GM12878 (cell line): ENCODE results near the gene F2RL1. TPM values are rescaled to one million over a fixed set of nuclear protein-coding genes. Genes with fewer than 3 reads are reported as not detected.
"Not testable (repeated sequence)": the region's sequence is repeated elsewhere in the genome, so short reads cannot be mapped to it uniquely, and the experiment has no call there.

Source experiments
- ATAC-seq: fragments of 200-7000 bp; cut with Tn5 transposase; 3 replicates; pipeline ENCODE4 v1.9.1; 2020; ENCODE audit warnings: mild to moderate bottlenecking, moderate library complexity
- BruUV-seq: library from RNA; stranded (reverse); fragments of 400-500 nt; replicated peaks from 2 replicates; lab custom pipeline; 2021; lab: Mats Ljungman, UMichigan
- CTCF ChIA-PET: fragments of 300-600 bp; sonication (Branson Sonifier 250); formaldehyde crosslinking; extraction: SDS; loops from one replicate; lab custom pipeline; 2021; ENCODE audit warnings: inconsistent platforms; lab: Yijun Ruan, JAX
- POLR2A ChIA-PET: fragments of 350-600 bp; formaldehyde crosslinking; extraction: SDS; loops from one replicate; lab custom pipeline; 2021; ENCODE audit warnings: inconsistent platforms; lab: Charles Lee
- RAD21 ChIA-PET: fragments of 300-600 bp; sonication (Branson Sonifier 250); formaldehyde crosslinking; loops from one replicate; lab custom pipeline; 2023; ENCODE audit warnings: antibody characterized with exemption; ENCODE audit not compliant: unreplicated experiment; lab: Charles Lee
- SMC1A ChIA-PET: fragments of 300-600 bp; sonication (Branson Sonifier 250); formaldehyde crosslinking; loops from one replicate; lab custom pipeline; 2023; ENCODE audit not compliant: unreplicated experiment, uncharacterized antibody; lab: Charles Lee
- DNase-seq: peaks from one replicate; pipeline ENCODE4 v3.0.0-alpha.2; 2011; ENCODE audit warnings: low read depth, low spot score
- FAIRE-seq: peaks from 3 replicates; lab custom pipeline; 2011; peaks lifted over from hg19 to GRCh38; lab: Jason Lieb, UNC
- H2AFZ ChIP-seq: 2 replicates; pipeline ENCODE4 v1.6.0; 2011; ENCODE audit warnings: low read depth, low read length, control low read depth; ENCODE audit not compliant: control insufficient read depth
- H3K27ac ChIP-seq: 2 replicates; pipeline ENCODE4 v1.5.1; 2011; ENCODE audit warnings: control low read depth; ENCODE audit not compliant: control insufficient read depth, insufficient read depth
- H3K27me3 ChIP-seq, 2 experiments: replicated peaks in 1 of 2; 2 replicates each; pipeline versions ENCODE4 v1.6.0 to v1.6.1; 2011; ENCODE audit warnings: low read length in 1 of 2; ENCODE audit not compliant: control insufficient read depth in 2 of 2, insufficient read depth in 2 of 2
- H3K36me3 ChIP-seq, 2 experiments: 2 replicates each; pipeline ENCODE4 v1.5.1; 2011; ENCODE audit warnings: low read length in 1 of 2; ENCODE audit not compliant: control insufficient read depth in 2 of 2, insufficient read depth in 2 of 2
- H3K4me1 ChIP-seq: 2 replicates; pipeline ENCODE4 v1.6.1; 2011; ENCODE audit warnings: mild to moderate bottlenecking, low read length, moderate library complexity, mixed read lengths; ENCODE audit not compliant: control insufficient read depth, insufficient read depth
- H3K4me2 ChIP-seq: 2 replicates; pipeline ENCODE4 v1.6.0; 2011; ENCODE audit warnings: control low read depth; ENCODE audit not compliant: control insufficient read depth, insufficient read depth
- H3K4me3 ChIP-seq: fragments of 200-600 bp; sonication (generic); 2 replicates; pipeline ENCODE4 v1.5.1; 2016
- H3K79me2 ChIP-seq: 2 replicates; pipeline ENCODE4 v1.6.0; 2011; ENCODE audit warnings: low read length; ENCODE audit not compliant: control insufficient read depth, insufficient read depth
- H3K9ac ChIP-seq: 2 replicates; pipeline ENCODE4 v1.8.0; 2011; ENCODE audit warnings: low read length, control low read depth, mixed read lengths; ENCODE audit not compliant: control insufficient read depth, insufficient read depth
- H3K9me3 ChIP-seq: replicated peaks from 3 replicates; pipeline ENCODE4 v1.5.1; 2011; ENCODE audit warnings: mild to moderate bottlenecking, low read length; ENCODE audit not compliant: control insufficient read depth, insufficient read depth
- H4K20me1 ChIP-seq: 2 replicates; pipeline ENCODE4 v1.6.0; 2011; ENCODE audit not compliant: control insufficient read depth, insufficient read depth
- CREM ChIP-seq: IDR thresholded peaks from 2 replicates; pipeline ENCODE4 v1.6.1; 2014; ENCODE audit warnings: antibody characterized with exemption, low read depth
- GABPA ChIP-seq: IDR thresholded peaks from 2 replicates; pipeline ENCODE4 v1.6.1; 2014; ENCODE audit warnings: antibody characterized with exemption, low read depth, mild to moderate bottlenecking, inconsistent platforms
- MEF2B ChIP-seq: fragments of 450-650 bp; IDR thresholded peaks from 2 replicates; pipeline ENCODE4 v1.6.1; 2018; ENCODE audit warnings: mild to moderate bottlenecking, moderate library complexity; ENCODE audit not compliant: partially characterized antibody, poor library complexity, severe bottlenecking
- MYC ChIP-seq: IDR thresholded peaks from 2 replicates; pipeline ENCODE4 v1.6.1; 2011; ENCODE audit warnings: mild to moderate bottlenecking, low read length, moderate library complexity, inconsistent platforms; ENCODE audit not compliant: insufficient read depth, insufficient replicate concordance, insufficient read length, severe bottlenecking
- NR2C1 ChIP-seq: fragments of 450-650 bp; IDR thresholded peaks from 2 replicates; pipeline ENCODE4 v1.6.1; 2017; ENCODE audit warnings: antibody characterized with exemption, mild to moderate bottlenecking, moderate library complexity
- SRF ChIP-seq, 2 experiments: IDR thresholded peaks; 2 replicates each; pipeline ENCODE4 v1.6.1; 2011; ENCODE audit warnings: low read depth in 2 of 2, low read length in 2 of 2, mild to moderate bottlenecking in 1 of 2, moderate library complexity in 1 of 2
- TCF12 ChIP-seq: IDR thresholded peaks from 2 replicates; pipeline ENCODE4 v1.6.1; 2011; ENCODE audit warnings: low read depth, mild to moderate bottlenecking, low read length
- ZSCAN29 ChIP-seq: fragments of 450-650 bp; IDR thresholded peaks from 2 replicates; pipeline ENCODE4 v1.6.1; 2017; ENCODE audit warnings: mild to moderate bottlenecking, moderate library complexity
- WGBS: methylation state at CpG from one replicate; pipeline ENCODE4 v1.1.6; 2016; ENCODE audit warnings: low lambda C conversion rate; ENCODE audit not compliant: insufficient replicate concordance, insufficient coverage; ENCODE audit errors: missing lambda C conversion rate; 5-methylcytosine and 5-hydroxymethylcytosine counted together
- in situ Hi-C: fragments of 300-500 bp; cut with MboI; formaldehyde crosslinking; loops from 9 replicates; pipeline ENCODE4 v1.14.3; 2018; ENCODE audit warnings: mixed read lengths
- intact Hi-C: fragments of 100-400 bp; cut with micrococcal nuclease; formaldehyde crosslinking; loops from one replicate; pipeline ENCODE4 v1.14.2; 2022; ENCODE audit not compliant: unreplicated experiment
- polyA plus RNA-seq, 11 experiments: library from polyadenylated mRNA; depleted of rRNA in 4 of 11; unstranded in 6 of 11; stranded (reverse) in 5 of 11; fragments of >200 nt; fragmentation: Nextera tagmentation in 4 of 11; fragmentation: Illumina TruSeq in 1 of 11; extraction: Ambion mirVana in 4 of 11; extraction: Trizol in 1 of 11; gene quantifications; 1 replicate in 1 of 11; 2 replicates in 10 of 11; pipeline versions ENCODE4 v1.2.1 to v1.2.3, GENCODE V29; 2011 to 2016; ENCODE audit warnings: inconsistent platforms in 2 of 11, missing spikeins in 2 of 11, low read depth in 1 of 11
- total RNA-seq, 4 experiments: library from RNA; depleted of rRNA in 3 of 4; stranded (reverse); fragments of >200 nt in 3 of 4; fragmentation: Illumina TruSeq in 1 of 4; extraction: Trizol in 1 of 4; gene quantifications; 2 replicates each; pipeline versions ENCODE4 v1.2.1 to v1.2.3, GENCODE V29; 2013 to 2021
- TF ChIP-seq, protein P1 (sequence below): IDR thresholded peaks from 2 replicates; pipeline ENCODE4 v1.6.1; 2012; ENCODE audit warnings: low read depth, low read length, improper control_type of control experiment
- TF ChIP-seq, protein P2 (sequence below): IDR thresholded peaks from 2 replicates; pipeline ENCODE4 v1.6.1; 2012; ENCODE audit warnings: improper control_type of control experiment, low read depth, low read length; ENCODE audit not compliant: insufficient replicate concordance

Gene F2RL1
- total and polyA plus RNA-seq, 10 of the 15 experiments (the other 5 are each of a cell fraction or from before 2014, with no cell fraction given), result 0.04 to 0.10 TPM; not detected in 8

DNA sequence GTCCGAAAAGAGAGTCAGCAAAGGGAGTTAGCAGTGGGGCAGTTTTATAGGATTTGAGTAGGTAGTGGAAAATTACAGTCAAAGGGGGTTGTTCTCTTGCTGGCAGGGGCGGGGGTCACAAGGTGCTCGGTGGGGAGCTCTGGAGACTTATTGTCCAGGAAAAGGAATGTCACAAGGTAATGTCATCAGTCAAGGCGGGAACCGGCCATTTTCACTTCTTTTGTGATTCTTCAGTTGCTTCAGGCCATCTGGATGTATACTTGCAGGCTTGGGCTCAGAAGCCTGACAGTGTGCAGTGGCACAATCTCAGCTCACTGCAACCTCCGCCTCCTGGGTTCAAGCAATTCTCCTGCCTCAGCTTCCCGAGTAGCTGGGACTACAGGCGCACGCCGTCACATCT is 29.6 kb upstream of the F2RL1 start:
- H3K9ac ChIP-seq, H3K9me3 ChIP-seq, DNase-seq, RAD21 ChIA-PET, BruUV-seq, H3K79me2 ChIP-seq, H3K4me2 ChIP-seq, intact Hi-C loops, ATAC-seq, in situ Hi-C loops, H3K4me1 ChIP-seq, CTCF ChIA-PET, H2AFZ ChIP-seq, H3K27me3 ChIP-seq, H3K27ac ChIP-seq, H4K20me1 ChIP-seq, H3K4me3 ChIP-seq, H3K36me3 ChIP-seq, POLR2A ChIA-PET, FAIRE-seq: not testable (repeated sequence)
- SMC1A ChIA-PET, result interaction anchor here (1.3 kb wide), 1 partner anchor 188 kb away, joined by 4 read pairs; no protein-coding TSS in a partner anchor
- WGBS, result 72% methylated on average over 8 of the region's 10 CpGs

DNA sequence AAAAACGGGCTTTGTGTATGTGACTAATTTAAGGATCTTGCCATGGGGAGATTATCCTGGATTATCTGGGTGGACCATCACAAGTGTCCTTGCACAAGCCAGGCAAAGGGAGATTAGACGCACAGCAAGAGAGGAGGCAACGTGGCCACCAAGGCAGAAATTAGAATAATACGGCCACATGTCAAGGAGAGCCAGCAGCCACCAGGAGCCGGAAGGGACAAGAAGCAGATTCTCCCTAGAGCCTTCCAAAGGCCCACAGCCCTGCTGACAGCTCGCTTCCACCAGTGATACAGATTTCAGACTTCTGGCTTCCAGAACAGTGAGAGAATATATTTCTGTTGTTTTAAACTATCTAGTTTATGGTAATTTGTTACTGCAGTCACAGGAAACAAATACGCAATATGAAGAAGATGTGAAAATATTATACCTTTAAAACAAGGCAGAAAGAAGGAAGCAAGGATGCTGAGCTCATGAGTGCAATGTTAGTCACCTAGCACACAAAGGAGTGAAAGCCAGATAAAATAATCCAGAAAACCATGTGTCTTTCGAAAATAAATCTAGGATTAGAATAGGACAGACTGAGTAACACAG is 28.7 kb upstream of the F2RL1 start:
- Histone ChIP-seq H3K4me3 (no peak overlapping the region), H3K9ac (no peak overlapping the region), H2AFZ (no peak overlapping the region), H3K27me3 (no peaks in the 10 kb centered on the region), H3K9me3 (no peaks in the 10 kb centered on the region), H3K4me1 (no peaks in the 10 kb centered on the region), H3K79me2 (no peaks in the 10 kb centered on the region), H3K4me2 (no peak overlapping the region), H3K27ac (no peak overlapping the region), H4K20me1 (no peaks in the 10 kb centered on the region), H3K36me3 (no peaks in the 10 kb centered on the region)
- RAD21 ChIA-PET, result interaction anchor here (1.2 kb wide), 1 partner anchor 15 kb away, joined by 7 read pairs; no protein-coding TSS in a partner anchor
- in situ Hi-C loops (no loop called here), intact Hi-C loops (no loop called here)
- no peak; the same call in 2 of the 3 replicates for ATAC-seq
- CTCF ChIA-PET, result interaction anchor here (1.1 to 1.9 kb wide), 3 partner anchors 10 to 35 kb away, joined by 3 to 4 read pairs (median 3); no protein-coding TSS in a partner anchor
- BruUV-seq, result no TSS peak
- no peak for FAIRE-seq
- WGBS, result 57% methylated on average over 8 of the region's 8 CpGs
- SMC1A ChIA-PET, result interaction anchor here (0.6 to 2.2 kb wide), 4 partner anchors 15 to 536 kb away, joined by 3 to 6 read pairs (median 4); no protein-coding TSS in a partner anchor
- POLR2A ChIA-PET, result interaction anchor here (0.8 kb wide), 1 partner anchor 1273 kb away, joined by 3 read pairs; no protein-coding TSS in a partner anchor
- DNase-seq, result no peak
- TF ChIP-seq SRF (IDR thresholded peaks at IDR 0.05; ENCODE audit: low read depth in 2 of 2, low read length in 2 of 2), result no peak
- TF ChIP-seq, protein P1, sequence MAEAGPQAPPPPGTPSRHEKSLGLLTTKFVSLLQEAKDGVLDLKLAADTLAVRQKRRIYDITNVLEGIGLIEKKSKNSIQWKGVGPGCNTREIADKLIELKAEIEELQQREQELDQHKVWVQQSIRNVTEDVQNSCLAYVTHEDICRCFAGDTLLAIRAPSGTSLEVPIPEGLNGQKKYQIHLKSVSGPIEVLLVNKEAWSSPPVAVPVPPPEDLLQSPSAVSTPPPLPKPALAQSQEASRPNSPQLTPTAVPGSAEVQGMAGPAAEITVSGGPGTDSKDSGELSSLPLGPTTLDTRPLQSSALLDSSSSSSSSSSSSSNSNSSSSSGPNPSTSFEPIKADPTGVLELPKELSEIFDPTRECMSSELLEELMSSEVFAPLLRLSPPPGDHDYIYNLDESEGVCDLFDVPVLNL, result no peak
- TF ChIP-seq ZSCAN29, result no peak
- TF ChIP-seq, protein P2, sequence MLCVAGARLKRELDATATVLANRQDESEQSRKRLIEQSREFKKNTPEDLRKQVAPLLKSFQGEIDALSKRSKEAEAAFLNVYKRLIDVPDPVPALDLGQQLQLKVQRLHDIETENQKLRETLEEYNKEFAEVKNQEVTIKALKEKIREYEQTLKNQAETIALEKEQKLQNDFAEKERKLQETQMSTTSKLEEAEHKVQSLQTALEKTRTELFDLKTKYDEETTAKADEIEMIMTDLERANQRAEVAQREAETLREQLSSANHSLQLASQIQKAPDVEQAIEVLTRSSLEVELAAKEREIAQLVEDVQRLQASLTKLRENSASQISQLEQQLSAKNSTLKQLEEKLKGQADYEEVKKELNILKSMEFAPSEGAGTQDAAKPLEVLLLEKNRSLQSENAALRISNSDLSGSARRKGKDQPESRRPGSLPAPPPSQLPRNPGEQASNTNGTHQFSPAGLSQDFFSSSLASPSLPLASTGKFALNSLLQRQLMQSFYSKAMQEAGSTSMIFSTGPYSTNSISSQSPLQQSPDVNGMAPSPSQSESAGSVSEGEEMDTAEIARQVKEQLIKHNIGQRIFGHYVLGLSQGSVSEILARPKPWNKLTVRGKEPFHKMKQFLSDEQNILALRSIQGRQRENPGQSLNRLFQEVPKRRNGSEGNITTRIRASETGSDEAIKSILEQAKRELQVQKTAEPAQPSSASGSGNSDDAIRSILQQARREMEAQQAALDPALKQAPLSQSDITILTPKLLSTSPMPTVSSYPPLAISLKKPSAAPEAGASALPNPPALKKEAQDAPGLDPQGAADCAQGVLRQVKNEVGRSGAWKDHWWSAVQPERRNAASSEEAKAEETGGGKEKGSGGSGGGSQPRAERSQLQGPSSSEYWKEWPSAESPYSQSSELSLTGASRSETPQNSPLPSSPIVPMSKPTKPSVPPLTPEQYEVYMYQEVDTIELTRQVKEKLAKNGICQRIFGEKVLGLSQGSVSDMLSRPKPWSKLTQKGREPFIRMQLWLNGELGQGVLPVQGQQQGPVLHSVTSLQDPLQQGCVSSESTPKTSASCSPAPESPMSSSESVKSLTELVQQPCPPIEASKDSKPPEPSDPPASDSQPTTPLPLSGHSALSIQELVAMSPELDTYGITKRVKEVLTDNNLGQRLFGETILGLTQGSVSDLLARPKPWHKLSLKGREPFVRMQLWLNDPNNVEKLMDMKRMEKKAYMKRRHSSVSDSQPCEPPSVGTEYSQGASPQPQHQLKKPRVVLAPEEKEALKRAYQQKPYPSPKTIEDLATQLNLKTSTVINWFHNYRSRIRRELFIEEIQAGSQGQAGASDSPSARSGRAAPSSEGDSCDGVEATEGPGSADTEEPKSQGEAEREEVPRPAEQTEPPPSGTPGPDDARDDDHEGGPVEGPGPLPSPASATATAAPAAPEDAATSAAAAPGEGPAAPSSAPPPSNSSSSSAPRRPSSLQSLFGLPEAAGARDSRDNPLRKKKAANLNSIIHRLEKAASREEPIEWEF, result no peak
- no peak for TF ChIP-seq CREM
- TF ChIP-seq GABPA, result no peak
- TF ChIP-seq MEF2B, result no peak
- TF ChIP-seq NR2C1, result no peak
- TF ChIP-seq TCF12, result no peak
- TF ChIP-seq MYC, result no peak
